Adipocyte (in vitro differentiated cells): ENCODE data around the gene IL4.

Experiments used
- DNase-seq: peaks from one replicate; pipeline ENCODE4 v3.0.0-alpha.2; 2015; ENCODE audit warnings: low read depth
- H3K27me3 ChIP-seq: replicated peaks from 2 replicates; pipeline ENCODE4 v1.7.0; 2013; ENCODE audit warnings: mild to moderate bottlenecking, low read length, moderate library complexity; ENCODE audit not compliant: control insufficient read depth, insufficient read depth
- H3K36me3 ChIP-seq: 2 replicates; pipeline ENCODE4 v1.7.0; 2013; ENCODE audit warnings: low read length, mild to moderate bottlenecking, moderate library complexity; ENCODE audit not compliant: control insufficient read depth, insufficient read depth, severe bottlenecking
- H3K4me1 ChIP-seq: 2 replicates; pipeline ENCODE4 v1.7.0; 2013; ENCODE audit warnings: mild to moderate bottlenecking, low read length, moderate library complexity; ENCODE audit not compliant: control insufficient read depth, insufficient read depth
- H3K4me3 ChIP-seq: 2 replicates; pipeline ENCODE4 v1.7.0; 2013; ENCODE audit warnings: mild to moderate bottlenecking, low read length, moderate library complexity
- H3K9ac ChIP-seq: 2 replicates; pipeline ENCODE4 v1.7.0; 2013; ENCODE audit warnings: mild to moderate bottlenecking, low read length, moderate library complexity
- H3K9me3 ChIP-seq: 2 replicates; pipeline ENCODE4 v1.7.0; 2013; ENCODE audit warnings: mild to moderate bottlenecking, low read length, moderate library complexity; ENCODE audit not compliant: control insufficient read depth

The IL4 gene

GRCh38 chr5:132667761-132668705 is 5.8 kb upstream of the IL4 start:
- Histone ChIP-seq H3K4me3 (no peak overlapping the region), H3K4me1 (peaks cover 14% of the 10 kb centered on the region), H3K9ac (no peak overlapping the region), H3K27me3 (peaks cover 9% of the 10 kb centered on the region), H3K9me3 (no peaks in the 10 kb centered on the region), H3K36me3 (no peaks in the 10 kb centered on the region)
- no peak for DNase-seq

- H3K9me3 ChIP-seq, result no peaks in the 10 kb centered on the region
- peaks cover 6% of the 10 kb centered on the region for H3K4me1 ChIP-seq
- peaks cover 9% of the 10 kb centered on the region for H3K27me3 ChIP-seq
- no peaks in the 10 kb centered on the region for H3K36me3 ChIP-seq
- DNase-seq, result no peak
- no peak overlapping the region for H3K4me3 ChIP-seq
- no peak overlapping the region for H3K9ac ChIP-seq
Observed at GRCh38 chr5:132668706-132669454, 4.9 kb upstream of the IL4 start.

- Histone ChIP-seq H3K27me3 (peaks cover 9% of the 10 kb centered on the region), H3K9me3 (no peaks in the 10 kb centered on the region), H3K4me3 (no peak overlapping the region), H3K36me3 (no peaks in the 10 kb centered on the region), H3K9ac (no peak overlapping the region), H3K4me1 (peaks cover 10% of the 10 kb centered on the region)
- no peak for DNase-seq
Observed at GRCh38 chr5:132669455-132669820, 4.4 kb upstream of the IL4 start.

GRCh38 chr5:132669966-132670882 is 3.6 kb upstream of the IL4 start:
- no peaks in the 10 kb centered on the region for H3K9me3 ChIP-seq
- H3K4me3 ChIP-seq, result no peak overlapping the region
- no peak for DNase-seq
- peaks cover 9% of the 10 kb centered on the region for H3K27me3 ChIP-seq
- H3K36me3 ChIP-seq, result no peaks in the 10 kb centered on the region
- peaks cover 18% of the 10 kb centered on the region for H3K4me1 ChIP-seq
- H3K9ac ChIP-seq, result no peak overlapping the region

GRCh38 chr5:132671000-132671399 is 2.8 kb upstream of the IL4 start:
- no peaks in the 10 kb centered on the region for H3K9me3 ChIP-seq
- H3K4me3 ChIP-seq, result no peak overlapping the region
- no peaks in the 10 kb centered on the region for H3K36me3 ChIP-seq
- H3K9ac ChIP-seq, result no peak overlapping the region
- DNase-seq, result no peak
- H3K4me1 ChIP-seq, result peaks cover 21% of the 10 kb centered on the region
- H3K27me3 ChIP-seq, result peaks cover 9% of the 10 kb centered on the region

GRCh38 chr5:132673488-132673887 is 301 bp upstream of the IL4 start:
- H3K4me1 ChIP-seq, result peaks cover 33% of the 10 kb centered on the region
- no peak for DNase-seq
- no peaks in the 10 kb centered on the region for H3K9me3 ChIP-seq

GRCh38 chr5:132674671-132675506 is 1.1 kb downstream of the IL4 start:
- peak overlapping the region; percentile 54 for H3K9ac ChIP-seq
- peak overlapping the region; percentile 72 for H3K4me3 ChIP-seq
- no peaks in the 10 kb centered on the region for H3K36me3 ChIP-seq
- H3K27me3 ChIP-seq, result peaks cover 5% of the 10 kb centered on the region
- H3K9me3 ChIP-seq, result no peaks in the 10 kb centered on the region
- DNase-seq, result peak; percentile 96
- H3K4me1 ChIP-seq, result peaks cover 29% of the 10 kb centered on the region

More at GRCh38 chr5:132673488-132673887, 301 bp upstream of the IL4 start:
- Histone ChIP-seq H3K36me3 (no peaks in the 10 kb centered on the region), H3K4me3 (no peak overlapping the region), H3K9ac (no peak overlapping the region), H3K27me3 (no peaks in the 10 kb centered on the region)

GRCh38 chr5:132675936-132676689 is 2.3 kb downstream of the IL4 start:
- peaks cover 5% of the 10 kb centered on the region for H3K27me3 ChIP-seq
- no peaks in the 10 kb centered on the region for H3K36me3 ChIP-seq
- no peak for DNase-seq
- no peaks in the 10 kb centered on the region for H3K9me3 ChIP-seq
- peaks cover 29% of the 10 kb centered on the region for H3K4me1 ChIP-seq
- no peak overlapping the region for H3K4me3 ChIP-seq
- H3K9ac ChIP-seq, result no peak overlapping the region

GRCh38 chr5:132677191-132677590 is 3.4 kb downstream of the IL4 start:
- no peak overlapping the region for H3K4me3 ChIP-seq
- no peak overlapping the region for H3K9ac ChIP-seq
- peak; percentile 91 for DNase-seq
- H3K36me3 ChIP-seq, result no peaks in the 10 kb centered on the region
- H3K9me3 ChIP-seq, result no peaks in the 10 kb centered on the region
- peaks cover 5% of the 10 kb centered on the region for H3K27me3 ChIP-seq
- peaks cover 29% of the 10 kb centered on the region for H3K4me1 ChIP-seq
